Measurements from ENCODE around the gene ZACN. TPM values are rescaled to one million over a fixed set of nuclear protein-coding genes. Genes with fewer than 3 reads are reported as not detected.
A peak's percentile ranks its signal among the peaks of the same experiment; 100 is the strongest.

The ZACN gene
- total RNA-seq, 2 experiments from 2014 or later = 0.76 to 1.2 TPM

- Histone ChIP-seq H4K20me1 (ENCODE audit: insufficient read depth, low read length) (no peaks in the 10 kb centered on the region), H3K9me3 (ENCODE audit: low read length) (no peaks in the 10 kb centered on the region), H3K27ac (ENCODE audit: low read depth, low read length, poor library complexity, severe bottlenecking) (peak overlapping the region; percentile 32), H3K9me2 (ENCODE audit: insufficient read depth, low read length) (no peaks in the 10 kb centered on the region), H3K4me3 (ENCODE audit: low read depth, low read length, poor library complexity, severe bottlenecking) (peak overlapping the region; percentile 79), H2AFZ (ENCODE audit: low read length) (peak overlapping the region; percentile 80), H3K79me2 (ENCODE audit: insufficient read depth, low read depth, low read length) (peaks cover 10% of the 10 kb centered on the region; the same call in 1 of the 2 replicates), H3K4me1 (ENCODE audit: insufficient read depth, low read length, poor library complexity, severe bottlenecking) (peaks cover 29% of the 10 kb centered on the region), H3K4me2 (ENCODE audit: low read length) (peak overlapping the region; percentile 90), H3K36me3 (ENCODE audit: insufficient read depth, low read length) (peaks cover 26% of the 10 kb centered on the region)
- TF ChIP-seq EZH2phosphoT487 (IDR thresholded peaks at IDR 0.05; ENCODE audit: borderline replicate concordance, low read depth, low read length) (no peak), CTCF (conservative IDR thresholded peaks at IDR 0.05; ENCODE audit: low read length) (no peak)
- no peak for DNase-seq (ENCODE audit: low spot score)
- intact Hi-C loops (cut with micrococcal nuclease; ENCODE audit: unreplicated experiment) = loop anchor here (10.0 kb wide), 1 partner anchor 200 kb away; the partner anchor contains the start of gene MRPL38
- BruUV-seq (replicated peaks) = TSS peak; percentile 99
- ChIA-PET POLR2A (interaction anchor here (0.6 to 2.5 kb wide), 10 partner anchors 16 to 441 kb away, joined by 3 to 12 read pairs (median 4); no protein-coding TSS in a partner anchor), CTCF (ENCODE audit: unreplicated experiment) (interaction anchor here (0.5 to 1.6 kb wide), 5 partner anchors 85 to 479 kb away, joined by 3 to 10 read pairs (median 5); no protein-coding TSS in a partner anchor)
Observed at GRCh38 chr17:76104140-76104895, 25.3 kb downstream of the ZACN start.

GRCh38 chr17:76104896-76105231 lies 25.9 kb downstream of the ZACN start:
- peaks cover 20% of the 10 kb centered on the region for H3K36me3 ChIP-seq (ENCODE audit: insufficient read depth, low read length)
- no peak overlapping the region for H3K4me2 ChIP-seq (ENCODE audit: low read length)
- TF ChIP-seq CTCF (conservative IDR thresholded peaks at IDR 0.05; ENCODE audit: low read length) (no peak), EZH2phosphoT487 (IDR thresholded peaks at IDR 0.05; ENCODE audit: borderline replicate concordance, low read depth, low read length) (no peak)
- CTCF ChIA-PET (ENCODE audit: unreplicated experiment) = interaction anchor here (0.5 to 1.6 kb wide), 3 partner anchors 87 to 480 kb away, joined by 3 to 6 read pairs (median 5); no protein-coding TSS in a partner anchor
- no peaks in the 10 kb centered on the region for H3K9me2 ChIP-seq (ENCODE audit: insufficient read depth, low read length)
- POLR2A ChIA-PET = interaction anchor here (1.5 to 2.5 kb wide), 2 partner anchors 74 to 250 kb away, joined by 3 to 12 read pairs; no protein-coding TSS in a partner anchor
- intact Hi-C loops (cut with micrococcal nuclease; ENCODE audit: unreplicated experiment) = loop anchor here (10.0 kb wide), 1 partner anchor 200 kb away; the partner anchor contains the start of gene MRPL38
- peaks cover 29% of the 10 kb centered on the region for H3K4me1 ChIP-seq (ENCODE audit: insufficient read depth, low read length, poor library complexity, severe bottlenecking)
- no peak for DNase-seq (ENCODE audit: low spot score)
- H4K20me1 ChIP-seq (ENCODE audit: insufficient read depth, low read length) = no peaks in the 10 kb centered on the region
- H3K27ac ChIP-seq (ENCODE audit: low read depth, low read length, poor library complexity, severe bottlenecking) = no peak overlapping the region
- no peak overlapping the region for H3K4me3 ChIP-seq (ENCODE audit: low read depth, low read length, poor library complexity, severe bottlenecking)
- H3K9me3 ChIP-seq (ENCODE audit: low read length) = no peaks in the 10 kb centered on the region
- no TSS peak for BruUV-seq (replicated peaks)
- H3K79me2 ChIP-seq (ENCODE audit: insufficient read depth, low read depth, low read length) = peaks cover 10% of the 10 kb centered on the region; the same call in 1 of the 2 replicates
- no peak overlapping the region for H2AFZ ChIP-seq (ENCODE audit: low read length)

All from OCI-LY7 (cell line).